GM23338 (cell line): Measurements from ENCODE around the gene ABCD2. TPM values are rescaled to one million over a fixed set of nuclear protein-coding genes. Genes with fewer than 3 reads are reported as not detected.

Source experiments
- ATAC-seq: fragments of 200-7000 bp; cut with Tn5 transposase; 3 replicates; pipeline ENCODE4 v1.9.1; 2020
- DNase-seq: peaks from one replicate; pipeline ENCODE4 v3.0.0-alpha.2; 2015; ENCODE audit warnings: low spot score
- H2AFZ ChIP-seq: fragments of 200-600 bp; sonication (generic); 2 replicates; pipeline ENCODE4 v1.8.0; 2016; ENCODE audit warnings: antibody characterized with exemption, mild to moderate bottlenecking, moderate library complexity
- H3F3A ChIP-seq: fragments of 200-600 bp; sonication (generic); replicated peaks from 2 replicates; pipeline ENCODE4 v1.8.0; 2017; ENCODE audit warnings: antibody characterized with exemption, mixed run types, low read depth
- H3K27ac ChIP-seq: fragments of 200-600 bp; sonication (generic); 2 replicates; pipeline ENCODE4 v1.6.1; 2016; ENCODE audit warnings: low read depth
- H3K27me3 ChIP-seq: fragments of 200-600 bp; sonication (generic); 2 replicates; pipeline ENCODE4 v1.8.0; 2016; ENCODE audit warnings: mild to moderate bottlenecking, mixed run types, moderate library complexity; ENCODE audit not compliant: insufficient read depth
- H3K36me3 ChIP-seq: fragments of 200-600 bp; sonication (generic); 2 replicates; pipeline ENCODE4 v1.8.0; 2016; ENCODE audit warnings: mild to moderate bottlenecking; ENCODE audit not compliant: insufficient read depth
- H3K4me1 ChIP-seq: fragments of 200-600 bp; sonication (generic); 2 replicates; pipeline ENCODE4 v1.8.0; 2016; ENCODE audit warnings: mild to moderate bottlenecking, moderate library complexity; ENCODE audit not compliant: insufficient read depth
- H3K4me2 ChIP-seq: fragments of 200-600 bp; sonication (generic); 2 replicates; pipeline ENCODE4 v1.7.1; 2017; ENCODE audit warnings: mixed run types
- H3K4me3 ChIP-seq: fragments of 200-600 bp; sonication (generic); 2 replicates; pipeline ENCODE4 v1.6.1; 2016; ENCODE audit warnings: mixed run types
- H3K79me2 ChIP-seq: fragments of 200-600 bp; sonication (generic); replicated peaks from 2 replicates; pipeline ENCODE4 v1.8.0; 2017; ENCODE audit warnings: mild to moderate bottlenecking; ENCODE audit not compliant: insufficient read depth
- H3K9me2 ChIP-seq: fragments of 200-600 bp; sonication (generic); 2 replicates; pipeline ENCODE4 v1.8.0; 2017; ENCODE audit not compliant: insufficient read depth
- H4K20me1 ChIP-seq: fragments of 200-600 bp; sonication (generic); replicated peaks from 2 replicates; pipeline ENCODE4 v1.8.0; 2017; ENCODE audit warnings: mild to moderate bottlenecking; ENCODE audit not compliant: insufficient read depth
- H3K27ac Mint-ChIP-seq: 2 replicates; pipeline ENCODE4 v1.8.0; 2020; ENCODE audit warnings: inconsistent platforms, mild to moderate bottlenecking, moderate library complexity, mixed read lengths
- H3K27me3 Mint-ChIP-seq: 3 replicates; pipeline ENCODE4 v1.8.0; 2022; ENCODE audit warnings: low read depth, mild to moderate bottlenecking, moderate library complexity, mixed read lengths, inconsistent platforms; ENCODE audit not compliant: insufficient read depth, poor library complexity
- H3K36me3 Mint-ChIP-seq: 3 replicates; pipeline ENCODE4 v1.8.0; 2021; ENCODE audit warnings: low read depth, mild to moderate bottlenecking, inconsistent platforms, moderate library complexity, mixed read lengths
- H3K4me1 Mint-ChIP-seq: 3 replicates; pipeline ENCODE4 v1.8.0; 2020; ENCODE audit warnings: mild to moderate bottlenecking, inconsistent platforms, mixed read lengths
- H3K4me3 Mint-ChIP-seq: 3 replicates; pipeline ENCODE4 v1.8.0; 2021; ENCODE audit warnings: moderate library complexity, mild to moderate bottlenecking, inconsistent platforms, mixed read lengths
- H3K9me3 Mint-ChIP-seq: 3 replicates; pipeline ENCODE4 v1.8.0; 2020; ENCODE audit warnings: moderate library complexity, mild to moderate bottlenecking, inconsistent platforms, mixed read lengths
- EZH2 ChIP-seq: fragments of 200-600 bp; sonication (generic); IDR thresholded peaks from one replicate; pipeline ENCODE4 v1.8.0; 2017; ENCODE audit warnings: antibody characterized with exemption, mild to moderate bottlenecking, low read depth; ENCODE audit not compliant: unreplicated experiment
- EZH2phosphoT487 ChIP-seq: fragments of 200-600 bp; sonication (generic); IDR thresholded peaks from one replicate; pipeline ENCODE4 v1.8.1; 2018; ENCODE audit warnings: antibody characterized with exemption; ENCODE audit not compliant: unreplicated experiment
- JUNB ChIP-seq: IDR thresholded peaks from one replicate; pipeline ENCODE4 v1.6.1; 2016; ENCODE audit warnings: antibody characterized with exemption; ENCODE audit not compliant: unreplicated experiment
- NANOG ChIP-seq: IDR thresholded peaks from 2 replicates; pipeline ENCODE4 v1.6.1; 2016; ENCODE audit warnings: antibody characterized with exemption, borderline replicate concordance
- REST ChIP-seq: IDR thresholded peaks from one replicate; pipeline ENCODE4 v1.6.1; 2018; ENCODE audit warnings: antibody characterized with exemption; ENCODE audit not compliant: unreplicated experiment
- ZNF114 ChIP-seq: fragments of 250-450 bp; sonication (Bioruptor Pico); IDR thresholded peaks from 2 replicates; pipeline ENCODE4 v1.5.0; 2020; ENCODE audit warnings: mild to moderate bottlenecking, moderate library complexity
- ZNF331 ChIP-seq: fragments of 250-450 bp; sonication (Bioruptor Pico); IDR thresholded peaks from 2 replicates; pipeline ENCODE4 v1.5.0; 2020; ENCODE audit warnings: low read depth, mild to moderate bottlenecking, moderate library complexity
- polyA plus RNA-seq: library from polyadenylated mRNA; unstranded; fragments of >200 nt; fragmentation: Nextera tagmentation; extraction: Ambion mirVana; gene quantifications from 2 replicates; pipeline ENCODE4 v1.2.1, GENCODE V29; 2016
- total RNA-seq: library from RNA; depleted of rRNA; stranded (reverse); fragments of >200 nt; shearing (Covaris generic); gene quantifications from 2 replicates; pipeline ENCODE4 v1.2.3, GENCODE V29; 2014
- TF ChIP-seq, protein P1 (sequence below): IDR thresholded peaks from 2 replicates; pipeline ENCODE4 v1.6.1; 2016; ENCODE audit warnings: antibody characterized with exemption
- TF ChIP-seq, protein P2 (sequence below): fragments of 250-450 bp; sonication (Bioruptor Pico); IDR thresholded peaks from 2 replicates; pipeline ENCODE4 v1.5.0; 2020; ENCODE audit warnings: mild to moderate bottlenecking, moderate library complexity
- TF ChIP-seq, protein P3 (sequence below), 2 experiments: fragments of 200-600 bp in 1 of 2; sonication (generic) in 1 of 2; conservative IDR thresholded peaks; 2 replicates each; pipeline versions ENCODE4 v1.5.1 to v1.6.1; 2016 to 2017; ENCODE audit warnings: antibody characterized with exemption in 2 of 2, low read depth in 2 of 2, mild to moderate bottlenecking in 2 of 2, moderate library complexity in 1 of 2

Gene ABCD2
- total and polyA plus RNA-seq, 2 experiments from 2014 or later, result not detected

GRCh38 chr12:39586816-39587215 is 32.8 kb downstream of the ABCD2 start:
- Mint-ChIP-seq H3K4me3 (no peak overlapping the region), H3K4me1 (no peaks in the 10 kb centered on the region), H3K36me3 (no peaks in the 10 kb centered on the region), H3K27ac (no peak overlapping the region), H3K27me3 (peaks cover 1% of the 10 kb centered on the region), H3K9me3 (0 out of 3 replicates have a peak, but pooled peaks cover 2% of the 10 kb centered on the region)
- H3K4me1 ChIP-seq, result no peaks in the 10 kb centered on the region
- no peaks in the 10 kb centered on the region for H3K79me2 ChIP-seq
- H2AFZ ChIP-seq, result no peak overlapping the region
- no peak overlapping the region for H3K4me3 ChIP-seq
- H4K20me1 ChIP-seq, result no peaks in the 10 kb centered on the region
- H3K27ac ChIP-seq, result no peak overlapping the region
- TF ChIP-seq EZH2phosphoT487, result no peak
- TF ChIP-seq NANOG, result no peak
- H3K27me3 ChIP-seq, result no peaks in the 10 kb centered on the region
- no peak for ATAC-seq
- H3F3A ChIP-seq, result no peaks in the 10 kb centered on the region
- no peak for DNase-seq
- H3K36me3 ChIP-seq, result no peaks in the 10 kb centered on the region
- H3K9me2 ChIP-seq, result no peaks in the 10 kb centered on the region
- H3K4me2 ChIP-seq, result no peak overlapping the region

- H3K27ac ChIP-seq, result no peak overlapping the region
- no peak overlapping the region for H3K4me2 ChIP-seq
- H3K27ac Mint-ChIP-seq, result no peak overlapping the region
- H3K36me3 ChIP-seq, result no peaks in the 10 kb centered on the region
- DNase-seq (no peak), ATAC-seq (no peak)
- no peaks in the 10 kb centered on the region for H3K79me2 ChIP-seq
- H4K20me1 ChIP-seq, result no peaks in the 10 kb centered on the region
- H3K4me1 ChIP-seq, result peaks cover 2% of the 10 kb centered on the region
- no peaks in the 10 kb centered on the region for H3K4me1 Mint-ChIP-seq
- no peaks in the 10 kb centered on the region for H3F3A ChIP-seq
- no peaks in the 10 kb centered on the region for H3K27me3 Mint-ChIP-seq
- peaks cover 3% of the 10 kb centered on the region; the same call in 1 of the 3 replicates for H3K9me3 Mint-ChIP-seq
- no peaks in the 10 kb centered on the region for H3K36me3 Mint-ChIP-seq
- no peaks in the 10 kb centered on the region for H3K9me2 ChIP-seq
- no peak overlapping the region for H3K4me3 Mint-ChIP-seq
- H2AFZ ChIP-seq, result no peak overlapping the region
- H3K27me3 ChIP-seq, result no peaks in the 10 kb centered on the region
- no peak overlapping the region for H3K4me3 ChIP-seq
- TF ChIP-seq, protein P1, sequence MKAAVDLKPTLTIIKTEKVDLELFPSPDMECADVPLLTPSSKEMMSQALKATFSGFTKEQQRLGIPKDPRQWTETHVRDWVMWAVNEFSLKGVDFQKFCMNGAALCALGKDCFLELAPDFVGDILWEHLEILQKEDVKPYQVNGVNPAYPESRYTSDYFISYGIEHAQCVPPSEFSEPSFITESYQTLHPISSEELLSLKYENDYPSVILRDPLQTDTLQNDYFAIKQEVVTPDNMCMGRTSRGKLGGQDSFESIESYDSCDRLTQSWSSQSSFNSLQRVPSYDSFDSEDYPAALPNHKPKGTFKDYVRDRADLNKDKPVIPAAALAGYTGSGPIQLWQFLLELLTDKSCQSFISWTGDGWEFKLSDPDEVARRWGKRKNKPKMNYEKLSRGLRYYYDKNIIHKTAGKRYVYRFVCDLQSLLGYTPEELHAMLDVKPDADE, result no peak
- TF ChIP-seq JUNB, result no peak
- no peak for TF ChIP-seq EZH2
- TF ChIP-seq EZH2phosphoT487, result no peak
- no peak for TF ChIP-seq REST
- TF ChIP-seq ZNF331, result no peak
- no peak for TF ChIP-seq ZNF114 (CRISPR knock-in tag)
- TF ChIP-seq, protein P2, sequence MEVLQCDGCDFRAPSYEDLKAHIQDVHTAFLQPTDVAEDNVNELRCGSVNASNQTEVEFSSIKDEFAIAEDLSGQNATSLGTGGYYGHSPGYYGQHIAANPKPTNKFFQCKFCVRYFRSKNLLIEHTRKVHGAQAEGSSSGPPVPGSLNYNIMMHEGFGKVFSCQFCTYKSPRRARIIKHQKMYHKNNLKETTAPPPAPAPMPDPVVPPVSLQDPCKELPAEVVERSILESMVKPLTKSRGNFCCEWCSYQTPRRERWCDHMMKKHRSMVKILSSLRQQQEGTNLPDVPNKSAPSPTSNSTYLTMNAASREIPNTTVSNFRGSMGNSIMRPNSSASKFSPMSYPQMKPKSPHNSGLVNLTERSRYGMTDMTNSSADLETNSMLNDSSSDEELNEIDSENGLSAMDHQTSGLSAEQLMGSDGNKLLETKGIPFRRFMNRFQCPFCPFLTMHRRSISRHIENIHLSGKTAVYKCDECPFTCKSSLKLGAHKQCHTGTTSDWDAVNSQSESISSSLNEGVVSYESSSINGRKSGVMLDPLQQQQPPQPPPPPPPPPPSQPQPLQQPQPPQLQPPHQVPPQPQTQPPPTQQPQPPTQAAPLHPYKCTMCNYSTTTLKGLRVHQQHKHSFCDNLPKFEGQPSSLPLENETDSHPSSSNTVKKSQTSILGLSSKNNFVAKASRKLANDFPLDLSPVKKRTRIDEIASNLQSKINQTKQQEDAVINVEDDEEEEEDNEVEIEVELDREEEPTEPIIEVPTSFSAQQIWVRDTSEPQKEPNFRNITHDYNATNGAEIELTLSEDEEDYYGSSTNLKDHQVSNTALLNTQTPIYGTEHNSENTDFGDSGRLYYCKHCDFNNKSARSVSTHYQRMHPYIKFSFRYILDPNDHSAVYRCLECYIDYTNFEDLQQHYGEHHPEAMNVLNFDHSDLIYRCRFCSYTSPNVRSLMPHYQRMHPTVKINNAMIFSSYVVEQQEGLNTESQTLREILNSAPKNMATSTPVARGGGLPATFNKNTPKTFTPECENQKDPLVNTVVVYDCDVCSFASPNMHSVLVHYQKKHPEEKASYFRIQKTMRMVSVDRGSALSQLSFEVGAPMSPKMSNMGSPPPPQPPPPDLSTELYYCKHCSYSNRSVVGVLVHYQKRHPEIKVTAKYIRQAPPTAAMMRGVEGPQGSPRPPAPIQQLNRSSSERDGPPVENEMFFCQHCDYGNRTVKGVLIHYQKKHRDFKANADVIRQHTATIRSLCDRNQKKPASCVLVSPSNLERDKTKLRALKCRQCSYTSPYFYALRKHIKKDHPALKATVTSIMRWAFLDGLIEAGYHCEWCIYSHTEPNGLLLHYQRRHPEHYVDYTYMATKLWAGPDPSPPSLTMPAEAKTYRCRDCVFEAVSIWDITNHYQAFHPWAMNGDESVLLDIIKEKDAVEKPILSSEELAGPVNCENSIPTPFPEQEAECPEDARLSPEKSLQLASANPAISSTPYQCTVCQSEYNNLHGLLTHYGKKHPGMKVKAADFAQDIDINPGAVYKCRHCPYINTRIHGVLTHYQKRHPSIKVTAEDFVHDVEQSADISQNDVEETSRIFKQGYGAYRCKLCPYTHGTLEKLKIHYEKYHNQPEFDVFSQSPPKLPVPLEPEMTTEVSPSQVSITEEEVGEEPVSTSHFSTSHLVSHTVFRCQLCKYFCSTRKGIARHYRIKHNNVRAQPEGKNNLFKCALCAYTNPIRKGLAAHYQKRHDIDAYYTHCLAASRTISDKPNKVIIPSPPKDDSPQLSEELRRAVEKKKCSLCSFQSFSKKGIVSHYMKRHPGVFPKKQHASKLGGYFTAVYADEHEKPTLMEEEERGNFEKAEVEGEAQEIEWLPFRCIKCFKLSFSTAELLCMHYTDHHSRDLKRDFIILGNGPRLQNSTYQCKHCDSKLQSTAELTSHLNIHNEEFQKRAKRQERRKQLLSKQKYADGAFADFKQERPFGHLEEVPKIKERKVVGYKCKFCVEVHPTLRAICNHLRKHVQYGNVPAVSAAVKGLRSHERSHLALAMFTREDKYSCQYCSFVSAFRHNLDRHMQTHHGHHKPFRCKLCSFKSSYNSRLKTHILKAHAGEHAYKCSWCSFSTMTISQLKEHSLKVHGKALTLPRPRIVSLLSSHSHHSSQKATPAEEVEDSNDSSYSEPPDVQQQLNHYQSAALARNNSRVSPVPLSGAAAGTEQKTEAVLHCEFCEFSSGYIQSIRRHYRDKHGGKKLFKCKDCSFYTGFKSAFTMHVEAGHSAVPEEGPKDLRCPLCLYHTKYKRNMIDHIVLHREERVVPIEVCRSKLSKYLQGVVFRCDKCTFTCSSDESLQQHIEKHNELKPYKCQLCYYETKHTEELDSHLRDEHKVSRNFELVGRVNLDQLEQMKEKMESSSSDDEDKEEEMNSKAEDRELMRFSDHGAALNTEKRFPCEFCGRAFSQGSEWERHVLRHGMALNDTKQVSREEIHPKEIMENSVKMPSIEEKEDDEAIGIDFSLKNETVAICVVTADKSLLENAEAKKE (CRISPR knock-in tag), result no peak
- TF ChIP-seq, protein P3, sequence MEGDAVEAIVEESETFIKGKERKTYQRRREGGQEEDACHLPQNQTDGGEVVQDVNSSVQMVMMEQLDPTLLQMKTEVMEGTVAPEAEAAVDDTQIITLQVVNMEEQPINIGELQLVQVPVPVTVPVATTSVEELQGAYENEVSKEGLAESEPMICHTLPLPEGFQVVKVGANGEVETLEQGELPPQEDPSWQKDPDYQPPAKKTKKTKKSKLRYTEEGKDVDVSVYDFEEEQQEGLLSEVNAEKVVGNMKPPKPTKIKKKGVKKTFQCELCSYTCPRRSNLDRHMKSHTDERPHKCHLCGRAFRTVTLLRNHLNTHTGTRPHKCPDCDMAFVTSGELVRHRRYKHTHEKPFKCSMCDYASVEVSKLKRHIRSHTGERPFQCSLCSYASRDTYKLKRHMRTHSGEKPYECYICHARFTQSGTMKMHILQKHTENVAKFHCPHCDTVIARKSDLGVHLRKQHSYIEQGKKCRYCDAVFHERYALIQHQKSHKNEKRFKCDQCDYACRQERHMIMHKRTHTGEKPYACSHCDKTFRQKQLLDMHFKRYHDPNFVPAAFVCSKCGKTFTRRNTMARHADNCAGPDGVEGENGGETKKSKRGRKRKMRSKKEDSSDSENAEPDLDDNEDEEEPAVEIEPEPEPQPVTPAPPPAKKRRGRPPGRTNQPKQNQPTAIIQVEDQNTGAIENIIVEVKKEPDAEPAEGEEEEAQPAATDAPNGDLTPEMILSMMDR (conservative IDR thresholded peaks at IDR 0.05; ENCODE audit: low read depth in 2 of 2), result no peak
Observed at GRCh38 chr12:39581592-39581991, 38.0 kb downstream of the ABCD2 start.
